ENCODE results near the gene TOM1.

DNA sequence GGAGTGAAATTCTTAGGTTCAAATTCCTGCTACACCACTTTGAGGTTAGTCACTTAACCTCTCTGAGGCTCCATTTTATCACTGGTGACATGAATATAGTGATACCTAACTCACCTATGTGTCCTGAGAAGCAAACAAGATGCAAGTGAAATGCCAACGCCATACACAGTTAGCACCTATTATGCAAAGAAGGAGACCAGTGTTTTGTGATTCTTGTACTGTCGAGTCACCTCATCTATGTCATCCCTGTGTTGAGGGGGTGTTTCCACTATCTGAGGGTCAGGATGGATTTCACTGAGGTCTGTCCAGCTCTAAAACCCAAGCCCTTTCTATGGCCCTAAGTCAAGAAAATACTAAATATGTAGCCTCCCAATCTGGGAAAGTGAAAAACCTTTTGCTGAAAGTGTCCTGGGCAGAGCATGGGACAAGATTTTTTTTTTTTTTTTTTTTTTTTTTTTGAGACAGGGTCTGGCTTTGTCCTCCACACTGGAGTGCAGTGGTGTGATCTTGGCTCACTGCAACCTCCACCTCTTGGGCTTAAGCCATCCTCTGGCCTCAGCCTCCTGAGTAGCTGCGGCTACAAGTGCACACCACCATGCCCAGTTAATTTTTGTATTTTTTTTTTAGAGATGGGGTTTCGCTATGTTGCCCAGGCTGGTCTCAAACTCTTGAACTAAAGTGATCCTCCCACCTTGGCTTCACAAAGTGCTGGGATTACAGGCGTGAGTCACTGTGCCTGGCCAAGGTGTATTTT, 95.3 kb downstream of the TOM1 start:
- TF ChIP-seq POLR2A (IDR thresholded peaks at IDR 0.05; ENCODE audit: low read depth, low read length) (no peak), POU2F2 (IDR thresholded peaks at IDR 0.05; ENCODE audit: low read depth, low read length) (no peak), POLR2AphosphoS5 (IDR thresholded peaks at IDR 0.05; ENCODE audit: low read depth, low read length) (no peak), TAF1 (IDR thresholded peaks at IDR 0.05; ENCODE audit: low read depth, low read length) (no peak), SPI1 (IDR thresholded peaks at IDR 0.05; ENCODE audit: low read depth, low read length) (no peak), PAX5 (IDR thresholded peaks at IDR 0.05; ENCODE audit: insufficient read depth, low read length, severe bottlenecking) (no peak)
